NCI-H187 (cell line): ENCODE results near the gene SMAD7.

Experiments used
- DNase-seq, 2 experiments: peaks; one replicate each; lab custom pipeline; 2025; lab: John Stamatoyannopoulos, UW

Gene SMAD7

DNA sequence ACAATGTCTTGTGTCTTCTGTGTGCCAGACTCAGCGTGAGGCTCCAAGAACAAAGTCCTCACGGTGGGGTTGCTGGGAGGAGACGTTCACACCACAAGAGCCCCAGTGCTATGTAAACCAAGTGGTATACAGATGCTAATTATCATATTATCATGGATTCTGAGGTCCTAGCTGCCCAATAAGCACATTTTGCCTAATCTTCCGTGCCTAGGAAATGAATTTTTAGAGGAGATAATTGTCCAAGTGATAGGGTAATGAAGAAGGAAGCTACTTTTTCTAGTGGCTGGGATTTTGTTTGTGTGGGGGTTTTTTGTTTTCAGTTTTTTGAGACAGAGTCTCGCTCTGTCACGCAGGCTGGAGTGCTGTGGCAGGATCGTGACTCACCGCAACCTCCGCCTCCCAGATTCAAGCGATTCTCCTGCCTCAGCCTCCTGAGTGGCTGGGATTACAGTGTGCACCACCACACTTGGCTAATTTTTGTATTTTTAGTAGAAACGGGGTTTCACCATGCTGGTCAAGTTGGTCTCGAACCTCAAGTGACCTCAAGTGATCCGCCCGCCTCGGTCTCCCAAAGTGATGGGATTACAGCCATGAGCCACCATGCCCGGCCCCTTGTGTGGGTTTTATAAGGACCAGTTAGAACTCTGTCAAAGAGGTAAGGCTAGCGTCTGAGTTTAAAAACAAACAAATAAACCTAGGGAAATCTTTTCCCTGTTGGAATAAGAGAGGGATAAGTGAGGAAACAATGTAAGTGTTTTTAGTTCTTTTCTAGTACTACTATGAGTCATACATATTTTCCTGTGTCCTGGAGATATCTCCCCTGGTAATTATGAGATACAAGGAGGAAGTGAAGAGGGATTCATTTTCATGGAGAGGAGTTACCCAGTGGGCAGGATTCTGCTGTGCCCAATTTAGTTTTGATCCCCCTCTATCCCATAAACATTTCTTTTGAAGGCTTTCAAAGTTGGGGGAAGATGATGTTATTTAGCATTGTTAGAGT, 9.5 kb upstream of the SMAD7 start:
- no peak for DNase-seq

DNA sequence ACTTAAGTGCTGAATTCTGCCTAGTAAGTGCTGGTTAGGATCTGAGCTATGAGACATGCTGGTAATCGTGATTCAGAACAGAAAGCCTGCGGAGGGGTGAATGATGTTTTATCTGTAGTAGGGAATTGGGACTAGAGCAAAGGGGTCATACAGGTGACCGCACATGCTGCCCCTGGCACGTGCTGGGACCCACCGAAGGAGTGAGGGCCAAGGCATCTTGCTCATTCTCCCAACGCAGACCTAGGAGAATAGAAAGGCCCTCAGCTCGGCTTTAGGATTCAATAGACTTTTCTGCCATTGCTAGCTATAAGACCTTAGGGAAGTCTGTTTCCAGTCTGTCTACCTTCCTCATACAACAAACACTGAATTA, 8.8 kb upstream of the SMAD7 start:
- no peak for DNase-seq

DNA sequence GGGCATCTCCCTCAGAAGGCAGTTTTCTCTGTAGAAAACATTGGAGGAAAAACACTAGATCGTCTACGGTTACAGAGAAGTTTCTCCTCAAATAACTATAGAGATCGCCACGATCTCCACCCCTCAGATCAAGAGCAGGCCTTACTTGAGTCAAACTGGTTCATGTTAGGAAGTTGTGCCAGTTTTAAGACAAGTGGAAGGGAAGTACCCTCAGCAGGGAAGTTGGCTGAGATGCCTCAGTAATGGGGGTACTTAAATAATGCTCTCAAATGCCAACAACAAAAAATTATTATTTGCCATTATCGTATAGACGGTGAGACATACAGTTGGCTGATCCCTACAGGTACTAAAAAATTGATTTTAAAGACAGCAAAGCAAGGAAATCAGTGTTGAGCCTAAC, 8.2 kb upstream of the SMAD7 start:
- DNase-seq: no peak

DNA sequence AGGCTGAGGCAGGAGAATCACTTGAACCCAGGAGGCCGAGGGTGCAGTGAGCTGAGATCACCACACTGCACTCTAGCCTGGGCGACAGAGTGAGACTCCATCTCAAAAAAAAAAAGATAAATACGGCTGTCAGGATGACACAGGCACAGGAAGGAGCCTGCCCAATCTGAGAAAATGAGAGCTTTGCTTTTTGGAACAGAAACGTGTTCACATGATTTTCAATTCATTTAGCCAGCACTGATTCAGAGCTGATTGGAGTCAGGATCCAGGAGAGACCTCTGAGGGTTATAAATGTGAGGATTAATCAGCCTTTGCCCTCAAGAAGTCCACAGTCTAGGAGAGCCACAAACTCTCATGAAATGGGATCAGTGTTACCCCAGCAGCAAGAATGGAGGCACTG, 6.9 kb upstream of the SMAD7 start:
- no peak for DNase-seq

DNA sequence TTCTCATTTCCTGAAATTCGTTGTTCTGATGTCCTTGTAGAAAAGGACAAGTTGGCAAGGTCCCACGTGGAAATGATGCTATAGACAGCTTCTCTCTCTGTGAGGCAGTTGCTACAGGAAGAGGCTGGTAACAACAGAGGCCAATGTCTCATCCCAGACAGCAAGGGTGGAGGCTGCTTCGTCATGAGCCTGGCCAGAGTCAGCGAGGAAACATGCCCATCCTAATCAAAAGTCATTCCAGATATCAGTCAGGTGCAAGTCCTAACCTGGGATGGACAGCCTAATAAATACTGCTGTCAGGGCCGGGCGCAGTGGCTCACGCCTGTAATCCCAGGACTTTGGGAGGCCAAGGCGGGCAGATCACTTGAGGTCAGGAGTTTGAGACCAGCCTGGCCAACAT, 6.4 kb upstream of the SMAD7 start:
- DNase-seq: no peak

DNA sequence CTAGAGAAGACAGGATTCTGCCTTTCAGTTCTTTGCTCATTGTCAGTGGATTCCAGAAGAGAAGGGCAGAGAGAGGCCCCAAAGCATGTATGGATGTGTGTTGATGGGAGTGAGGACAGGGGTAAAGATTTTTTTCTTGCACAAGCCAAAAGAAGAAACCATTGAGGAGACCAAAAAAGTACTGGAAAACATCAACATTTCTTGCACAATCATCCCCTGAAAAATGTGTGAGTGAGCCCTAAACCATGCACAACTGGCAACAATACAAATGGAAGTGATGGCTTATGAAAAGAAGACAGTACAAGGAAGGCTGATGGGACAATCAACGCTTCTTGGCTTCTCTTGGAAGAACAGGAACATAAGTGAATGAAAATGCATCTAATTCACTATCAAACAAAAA, 5.6 kb upstream of the SMAD7 start:
- DNase-seq: no peak

DNA sequence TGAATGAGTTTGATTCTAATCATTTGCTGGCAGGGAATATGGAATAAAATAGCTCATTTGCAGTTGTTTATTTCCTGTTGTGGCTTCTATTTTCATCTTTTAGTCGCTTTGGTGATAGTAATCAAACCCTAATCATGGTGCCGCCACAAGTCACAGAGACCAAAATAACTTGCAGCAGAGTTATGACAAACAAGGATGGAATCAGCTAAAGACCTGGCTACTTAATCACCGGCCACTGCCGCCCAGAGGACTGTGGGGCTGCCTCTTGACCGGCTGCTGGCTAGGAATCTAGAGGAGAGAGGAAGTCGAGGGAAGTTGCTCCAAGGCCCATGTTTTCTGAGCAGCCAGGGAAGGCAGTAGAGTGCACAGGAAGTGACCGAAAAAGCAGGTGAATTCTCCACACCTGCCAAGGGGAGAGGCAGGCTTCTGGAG, 5.1 kb upstream of the SMAD7 start:
- DNase-seq: no peak

DNA sequence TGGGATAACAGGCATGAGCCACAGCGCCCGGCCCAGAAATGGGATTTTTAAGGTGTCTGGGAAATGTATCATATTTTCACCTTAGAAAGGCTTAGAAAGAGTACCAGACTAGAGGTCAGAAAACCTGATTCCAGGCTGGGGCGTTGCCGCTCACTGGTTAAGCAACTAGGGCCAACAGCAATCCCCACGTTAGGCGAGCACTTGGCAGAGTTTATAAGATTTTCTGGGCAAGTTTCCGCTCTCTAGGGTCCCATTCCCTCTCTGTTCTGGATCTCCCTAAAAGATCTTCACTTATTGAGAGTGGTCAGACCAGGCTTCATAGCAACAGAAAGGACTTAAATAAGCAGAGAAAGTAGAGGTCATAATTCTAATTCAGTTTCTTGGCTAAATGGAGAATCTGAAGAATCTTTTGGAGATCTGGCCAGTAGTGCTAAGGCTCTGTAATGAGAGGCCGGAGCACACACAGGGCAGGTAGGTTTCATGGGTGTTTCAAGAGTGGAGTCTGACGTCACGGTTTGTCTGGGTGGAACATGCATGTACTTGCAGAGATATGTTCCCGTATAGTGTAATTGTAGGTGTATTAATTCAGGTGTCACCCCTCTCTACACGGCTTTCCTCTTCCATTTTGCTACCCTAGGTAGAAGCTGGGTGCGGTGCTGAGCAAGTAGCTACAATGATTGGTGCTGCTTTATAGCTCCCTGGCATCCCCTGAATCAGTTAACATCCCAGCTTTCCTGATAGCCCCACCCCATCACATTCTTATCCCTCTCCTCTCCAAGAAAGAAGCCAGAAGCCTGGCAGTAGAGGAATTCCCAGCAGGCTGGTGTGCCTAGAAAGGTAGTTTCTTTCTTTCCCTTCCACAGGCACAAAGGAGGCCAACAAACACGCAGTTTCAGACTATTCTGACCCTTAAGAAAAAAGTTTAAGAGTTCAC, 4.4 kb upstream of the SMAD7 start:
- DNase-seq: no peak

DNA sequence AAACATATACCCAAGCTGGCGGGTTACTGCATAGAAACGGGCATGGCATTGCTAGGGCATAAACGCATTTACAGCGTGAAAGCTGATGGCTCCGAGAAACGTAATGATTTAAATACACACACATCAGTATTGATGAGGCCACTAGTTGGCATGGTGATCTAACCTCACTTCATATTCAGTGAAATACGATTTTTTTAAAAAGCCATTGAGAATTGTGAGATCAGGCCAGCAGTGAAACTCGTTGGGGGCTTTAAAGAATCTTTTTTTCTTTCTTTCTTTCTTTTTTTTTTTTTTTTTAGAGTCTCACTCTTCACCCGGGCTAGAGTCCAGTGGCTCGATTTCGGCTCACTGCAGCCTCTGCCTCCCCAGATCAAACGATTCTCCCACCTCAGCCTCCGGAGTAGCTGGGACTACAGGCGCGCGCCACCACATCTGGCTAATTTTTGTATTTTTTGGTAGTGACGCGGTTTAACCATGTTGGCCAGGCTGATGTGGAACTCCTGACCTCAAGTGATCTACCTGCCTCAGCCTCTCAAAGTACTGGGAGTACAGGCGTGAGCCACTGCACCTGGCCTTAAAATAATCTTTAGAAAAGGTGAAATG, 2.4 kb upstream of the SMAD7 start:
- no peak for DNase-seq

DNA sequence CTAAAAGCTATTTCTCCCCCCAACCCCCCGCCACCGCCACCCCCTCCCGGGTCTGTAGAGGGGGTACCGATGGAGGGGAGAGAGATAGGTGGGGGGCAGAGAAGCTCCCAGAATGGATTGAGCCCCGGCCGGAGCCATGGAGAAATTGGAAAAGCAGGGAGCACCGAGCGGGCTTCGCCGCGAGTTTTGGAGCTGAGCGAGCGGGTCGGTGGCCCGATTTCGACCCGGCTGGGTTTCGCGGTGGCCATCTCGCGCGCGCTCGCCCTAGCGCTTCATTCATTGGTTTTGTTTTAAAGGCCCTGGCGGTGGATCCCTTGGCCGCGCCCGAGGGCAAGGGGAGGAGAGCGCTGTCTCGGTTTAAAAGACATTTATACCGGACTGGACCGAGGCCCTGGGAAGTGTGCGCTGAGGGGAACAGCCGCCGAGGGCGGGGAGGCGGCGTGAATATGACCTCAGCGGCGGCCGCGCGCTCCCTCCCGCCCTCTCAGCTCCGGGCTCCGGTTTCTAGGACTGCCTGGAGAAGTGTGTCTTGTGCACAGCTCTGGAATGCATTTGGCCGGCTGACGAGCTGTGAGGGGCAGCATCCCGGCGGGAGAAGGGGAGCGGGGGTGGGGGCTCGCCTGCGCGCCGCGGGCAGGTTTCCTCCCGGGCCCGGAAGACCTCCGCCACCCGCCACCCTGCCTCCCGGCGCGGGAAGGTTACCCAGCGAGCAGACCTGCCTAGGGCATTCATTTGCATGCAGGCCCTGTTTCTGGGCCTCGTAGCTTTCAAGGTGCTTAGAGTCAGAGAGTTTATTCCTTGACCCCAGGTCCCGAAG, 1.7 kb upstream of the SMAD7 start:
- peak; percentile 17 to 27 for DNase-seq

DNA sequence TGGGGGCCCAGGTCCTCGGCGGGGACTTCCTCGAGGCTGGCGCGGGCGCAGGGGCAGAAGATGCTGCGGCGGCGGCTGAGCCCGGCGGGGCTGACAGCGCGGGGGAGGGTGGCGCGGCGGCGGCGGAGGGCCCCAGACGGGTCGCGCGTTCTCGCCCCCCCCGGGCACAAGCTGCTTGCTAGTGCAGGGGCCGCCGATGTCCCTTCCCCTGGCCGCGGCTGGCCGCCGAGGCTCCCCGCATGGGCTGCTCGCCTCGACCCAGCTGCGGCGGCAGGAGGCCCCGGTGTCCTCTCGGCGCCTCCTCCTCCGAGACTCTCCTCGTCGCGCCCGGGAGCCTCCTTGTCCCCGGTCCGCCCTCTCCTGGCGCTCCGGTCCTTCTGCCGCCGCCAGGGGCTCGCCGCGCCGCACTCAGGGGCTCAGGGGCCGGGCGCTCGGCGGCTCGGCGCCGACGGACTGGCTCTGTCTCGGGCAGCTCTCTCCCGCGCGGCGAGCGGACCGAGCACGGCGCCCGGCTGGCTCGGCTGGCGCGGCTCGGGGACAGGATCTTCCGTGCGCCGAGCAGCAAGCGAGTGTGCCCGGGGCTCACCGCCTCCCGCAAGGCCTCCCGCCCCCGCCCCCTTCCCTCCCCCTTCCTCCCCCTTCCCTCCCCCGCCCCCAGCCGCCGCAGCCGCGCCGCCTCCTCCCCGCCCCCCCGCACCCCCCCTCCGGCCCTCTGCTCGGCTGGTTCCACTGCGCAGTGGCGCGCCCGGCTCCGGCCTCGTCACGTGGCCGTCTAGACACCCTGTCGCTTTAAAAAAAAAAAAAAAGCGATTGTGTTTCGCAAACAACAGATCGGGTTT, 902 bp upstream of the SMAD7 start:
- peak in 1 of 2 experiments; percentile 66 for DNase-seq

DNA sequence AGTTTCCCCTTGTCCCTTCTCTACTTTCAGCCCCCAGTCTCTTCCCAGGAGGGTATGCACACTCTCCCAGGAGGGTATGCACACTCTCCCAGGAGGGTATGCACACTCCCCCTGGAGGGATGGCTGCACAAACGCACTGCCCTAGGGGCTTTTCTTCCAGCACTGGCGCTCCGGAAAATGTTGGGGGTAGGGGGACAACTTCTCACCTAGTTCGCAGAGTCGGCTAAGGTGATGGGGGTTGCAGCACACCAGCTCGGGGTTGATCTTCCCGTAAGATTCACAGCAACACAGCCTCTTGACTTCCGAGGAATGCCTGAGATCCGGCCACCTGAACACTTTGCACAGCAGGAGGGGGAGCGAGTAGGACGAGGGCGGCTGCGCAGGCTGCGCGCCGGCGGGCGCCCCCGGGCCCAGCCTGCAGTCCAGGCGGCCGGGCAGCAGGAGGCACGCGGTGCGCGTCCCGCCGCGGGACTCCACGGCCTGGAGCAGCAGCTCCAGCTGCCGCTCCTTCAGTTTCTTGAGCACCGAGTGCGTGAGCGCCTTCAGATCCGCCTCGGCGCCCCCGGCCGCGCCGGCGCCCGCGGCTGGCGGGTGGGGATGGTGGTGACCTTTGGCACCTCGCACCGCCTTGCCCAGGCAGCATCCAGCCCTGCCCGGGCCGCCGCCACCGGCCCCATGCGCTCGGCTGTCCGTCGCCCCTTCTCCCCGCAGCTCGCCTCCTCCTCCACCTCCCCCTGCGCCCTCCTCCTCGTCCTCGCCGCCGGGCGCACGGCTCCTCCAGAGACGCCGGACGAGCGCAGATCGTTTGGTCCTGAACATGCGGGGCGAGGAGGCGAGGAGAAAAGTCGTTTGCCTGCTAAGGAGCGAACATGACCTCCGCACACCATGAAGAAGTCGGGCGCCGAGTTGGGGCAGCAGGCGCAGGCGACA, 894 bp downstream of the SMAD7 start:
- no peak for DNase-seq

DNA sequence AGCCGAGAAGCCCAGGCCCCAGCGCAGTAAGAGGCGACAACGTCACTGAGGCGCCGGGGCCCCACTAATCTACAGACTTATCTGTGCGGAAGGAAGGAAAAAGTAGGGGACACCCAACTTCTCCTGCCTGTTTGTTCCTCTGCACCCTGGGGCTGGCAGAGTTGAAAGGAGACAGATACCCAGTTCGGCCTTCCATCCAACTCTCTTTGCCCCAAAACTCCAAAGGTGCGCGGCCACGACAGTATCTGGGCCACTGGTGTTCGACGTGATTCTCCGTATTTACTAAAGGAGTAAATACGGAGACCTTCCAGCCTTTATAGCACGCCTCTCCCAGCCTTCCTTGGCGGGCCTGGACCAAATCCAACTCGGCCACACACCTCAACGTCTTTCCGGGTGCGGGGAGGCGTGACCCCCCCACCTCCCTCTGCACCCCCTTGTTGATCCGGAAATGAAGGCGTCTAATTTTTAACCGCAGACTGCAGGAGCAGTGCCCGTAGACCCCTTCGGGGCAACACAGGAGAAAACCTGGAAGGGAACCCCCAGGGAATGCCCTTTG, 1.6 kb downstream of the SMAD7 start:
- no peak for DNase-seq

DNA sequence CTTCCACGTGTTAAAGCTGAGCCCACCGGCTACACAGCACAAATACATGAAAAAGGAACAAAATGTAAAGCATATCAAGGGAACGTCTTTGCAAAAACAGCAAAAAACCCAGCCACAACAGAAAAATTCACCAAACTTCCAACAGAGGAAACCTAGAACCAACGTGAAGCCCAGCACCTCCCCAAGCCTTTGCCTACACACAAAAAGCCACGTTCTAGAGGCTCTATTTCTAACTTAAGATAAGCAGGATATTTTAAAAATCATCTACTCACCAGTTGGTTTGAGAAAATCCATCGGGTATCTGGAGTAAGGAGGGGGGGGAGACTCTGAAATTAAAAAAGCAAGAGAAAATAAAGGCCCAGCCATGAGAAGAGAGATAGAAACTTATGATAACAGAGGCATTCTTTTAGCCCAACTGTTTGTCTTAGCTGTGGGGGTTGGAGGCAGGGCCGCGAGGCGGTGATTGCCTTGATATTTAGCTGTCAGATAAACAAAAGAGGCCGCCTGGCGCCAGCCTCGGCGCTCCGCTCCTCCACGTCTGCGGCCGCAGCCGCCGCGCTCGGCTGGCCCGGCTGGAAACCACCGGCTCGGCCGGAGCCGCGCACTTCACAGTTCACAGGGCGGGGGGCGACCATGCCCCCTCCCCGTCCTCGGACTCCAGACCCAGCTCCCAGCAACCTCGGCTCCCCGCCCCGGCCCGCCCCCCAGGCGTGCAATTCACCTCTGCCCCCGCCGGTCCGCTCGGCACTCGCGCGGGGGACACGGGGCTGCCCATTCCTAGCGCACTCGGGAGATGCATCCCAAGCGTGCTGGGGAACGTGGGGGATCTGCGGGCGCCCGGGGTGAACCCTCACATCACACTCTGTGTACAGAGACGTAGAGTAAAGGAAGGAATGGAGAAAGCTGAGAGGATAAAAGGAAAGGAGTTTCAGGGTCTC, 2.4 kb downstream of the SMAD7 start:
- DNase-seq: no peak

DNA sequence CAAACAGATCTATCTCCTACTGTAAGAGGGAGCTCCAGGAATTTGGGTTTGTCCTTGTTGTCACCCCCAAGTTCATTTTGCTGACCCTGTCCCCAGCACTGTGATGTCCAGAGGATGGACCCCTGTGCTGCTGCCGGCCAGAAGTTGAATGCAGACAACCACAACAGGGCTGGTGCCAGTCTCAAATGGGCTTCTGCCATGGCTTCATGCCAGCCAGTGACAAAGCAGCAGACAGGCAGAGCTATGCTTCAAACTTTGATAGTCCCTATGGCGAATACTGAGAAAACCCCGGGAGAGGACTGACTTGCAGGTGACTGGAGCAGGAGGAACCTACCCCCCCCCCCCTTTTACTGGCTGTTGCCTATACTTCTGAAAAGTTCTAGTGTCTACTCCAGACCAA, 3.2 kb downstream of the SMAD7 start:
- no peak for DNase-seq

DNA sequence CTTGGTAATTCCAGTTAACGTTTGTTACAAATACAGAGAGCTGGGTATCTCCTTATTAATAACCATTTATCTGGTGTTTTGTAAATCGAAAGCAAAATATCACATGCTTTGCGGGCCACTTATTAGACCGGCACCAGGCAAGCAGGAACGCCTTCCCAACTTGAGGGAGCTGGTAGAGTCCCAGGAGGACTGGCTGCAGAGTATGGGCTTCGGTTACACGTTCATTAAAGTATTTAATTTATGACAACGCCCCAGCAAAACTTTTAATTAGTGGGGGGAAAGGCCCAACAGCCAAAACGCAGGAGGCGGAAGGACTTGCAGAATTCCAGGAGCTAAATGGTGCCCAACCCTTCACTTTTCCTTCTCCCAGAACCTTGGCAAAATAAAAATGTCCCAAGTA, 3.7 kb downstream of the SMAD7 start:
- no peak for DNase-seq

DNA sequence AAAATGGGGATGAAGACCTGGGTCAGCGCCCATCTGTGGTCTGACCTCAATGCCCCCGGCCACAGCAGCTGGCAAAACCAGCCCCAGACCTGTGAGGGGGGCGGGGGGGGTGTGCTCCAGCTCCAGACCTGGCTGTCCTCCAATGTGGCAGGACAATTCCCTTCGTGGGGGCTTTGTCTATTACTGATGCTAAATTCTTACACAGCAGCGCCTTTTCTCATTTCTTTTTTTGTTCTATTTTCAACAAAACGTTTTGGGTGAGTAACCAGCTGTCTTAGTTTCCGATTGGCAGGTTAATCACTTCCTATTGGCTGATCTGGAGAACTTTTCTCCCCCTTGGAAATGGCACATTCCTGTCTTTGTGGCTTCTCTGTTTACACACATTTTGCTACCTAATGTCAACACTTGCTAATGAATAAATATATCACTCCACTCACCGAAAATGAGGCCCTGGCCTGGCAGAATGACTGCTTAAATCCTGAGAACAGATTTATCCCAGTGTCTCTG, 4.4 kb downstream of the SMAD7 start:
- DNase-seq: no peak

DNA sequence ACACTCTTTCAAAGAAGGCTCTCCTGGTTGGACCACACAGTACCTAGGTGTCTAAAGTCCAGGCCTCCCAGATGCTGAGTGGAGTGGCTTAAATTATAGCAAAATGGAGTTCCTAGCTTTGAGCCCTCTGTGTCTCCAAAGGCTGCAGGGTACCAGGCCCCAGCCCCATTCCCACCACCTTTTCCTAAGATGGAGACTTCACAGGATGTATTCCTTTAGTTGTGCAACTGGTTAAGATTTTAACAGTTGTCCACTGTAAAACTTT, 4.9 kb downstream of the SMAD7 start:
- no peak for DNase-seq
